Testis (tissue), 2 donors: Measurements from ENCODE around the gene FMNL2.

ENCODE experiments used
- POLR2A ChIP-seq: fragments of 450-650 bp; IDR thresholded peaks from one replicate; pipeline ENCODE4 v1.6.1; 2017; ENCODE audit warnings: antibody characterized with exemption, mild to moderate bottlenecking, moderate library complexity
- TF ChIP-seq, protein P1 (sequence below), 3 experiments: fragments of 450-650 bp in 2 of 3; fragments of 200-600 bp in 1 of 3; sonication (generic) in 1 of 3; IDR thresholded peaks; one replicate each; pipeline ENCODE4 v1.5.1; 2016 to 2019; ENCODE audit warnings: antibody characterized with exemption in 3 of 3, mild to moderate bottlenecking in 2 of 3, moderate library complexity in 1 of 3

DNA sequence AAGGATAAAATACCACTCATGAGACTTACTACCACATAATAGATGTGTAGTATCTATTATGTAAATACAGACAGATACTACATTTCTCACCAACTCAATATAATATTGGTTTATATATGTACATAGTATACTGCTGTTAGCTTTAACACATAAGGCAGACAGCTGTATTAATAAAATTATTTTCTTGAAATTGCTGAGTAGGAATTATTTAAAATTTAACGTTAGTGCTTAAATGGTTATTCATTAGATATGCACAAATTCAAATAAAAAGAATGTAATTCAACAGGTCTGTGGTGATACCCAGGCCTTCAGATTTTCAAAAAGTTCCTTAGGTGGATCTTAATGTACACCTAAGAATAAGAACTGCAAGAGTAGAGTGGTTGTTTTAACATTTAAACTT, 323.2 kb downstream of the FMNL2 start:
- TF ChIP-seq, protein P1, sequence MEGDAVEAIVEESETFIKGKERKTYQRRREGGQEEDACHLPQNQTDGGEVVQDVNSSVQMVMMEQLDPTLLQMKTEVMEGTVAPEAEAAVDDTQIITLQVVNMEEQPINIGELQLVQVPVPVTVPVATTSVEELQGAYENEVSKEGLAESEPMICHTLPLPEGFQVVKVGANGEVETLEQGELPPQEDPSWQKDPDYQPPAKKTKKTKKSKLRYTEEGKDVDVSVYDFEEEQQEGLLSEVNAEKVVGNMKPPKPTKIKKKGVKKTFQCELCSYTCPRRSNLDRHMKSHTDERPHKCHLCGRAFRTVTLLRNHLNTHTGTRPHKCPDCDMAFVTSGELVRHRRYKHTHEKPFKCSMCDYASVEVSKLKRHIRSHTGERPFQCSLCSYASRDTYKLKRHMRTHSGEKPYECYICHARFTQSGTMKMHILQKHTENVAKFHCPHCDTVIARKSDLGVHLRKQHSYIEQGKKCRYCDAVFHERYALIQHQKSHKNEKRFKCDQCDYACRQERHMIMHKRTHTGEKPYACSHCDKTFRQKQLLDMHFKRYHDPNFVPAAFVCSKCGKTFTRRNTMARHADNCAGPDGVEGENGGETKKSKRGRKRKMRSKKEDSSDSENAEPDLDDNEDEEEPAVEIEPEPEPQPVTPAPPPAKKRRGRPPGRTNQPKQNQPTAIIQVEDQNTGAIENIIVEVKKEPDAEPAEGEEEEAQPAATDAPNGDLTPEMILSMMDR (IDR thresholded peaks at IDR 0.05): no peak
- no peak for TF ChIP-seq POLR2A
